Kidney epithelial cell (primary cell): ENCODE results near the gene NRG3. TPM values are rescaled to one million over a fixed set of nuclear protein-coding genes. Genes with fewer than 3 reads are reported as not detected.

Experiments
- DNase-seq: peaks from one replicate; pipeline ENCODE4 v3.0.0-alpha.2; 2010; ENCODE audit warnings: low read depth
- H3K27me3 ChIP-seq: 2 replicates; pipeline ENCODE4 v1.6.0; 2011; ENCODE audit warnings: low read length; ENCODE audit not compliant: control insufficient read depth, insufficient read depth
- H3K36me3 ChIP-seq: 2 replicates; pipeline ENCODE4 v1.5.1; 2011; ENCODE audit warnings: low read length; ENCODE audit not compliant: control insufficient read depth, insufficient read depth
- H3K4me3 ChIP-seq: 2 replicates; pipeline ENCODE4 v1.5.1; 2011; ENCODE audit warnings: low read depth, mild to moderate bottlenecking, control low read depth, low read length
- CTCF ChIP-seq: IDR thresholded peaks from 2 replicates; pipeline ENCODE4 v1.5.1; 2011; ENCODE audit warnings: mild to moderate bottlenecking, moderate library complexity, low read length, control low read depth, inconsistent platforms; ENCODE audit not compliant: insufficient read depth, poor library complexity, severe bottlenecking
- total RNA-seq: library from RNA; depleted of rRNA; stranded (reverse); fragments of >200 nt; gene quantifications from 2 replicates; pipeline ENCODE4 v1.2.3, GENCODE V29; 2015

The NRG3 gene
- total RNA-seq, 1 donor from 2014 or later: 10.2 TPM

- no peaks in the 10 kb centered on the region for H3K36me3 ChIP-seq
- no peak for DNase-seq
- H3K27me3 ChIP-seq: no peaks in the 10 kb centered on the region
- no peak overlapping the region for H3K4me3 ChIP-seq
- no peak for TF ChIP-seq CTCF
Observed at GRCh38 chr10:82910301-82910700, 1035.3 kb downstream of the NRG3 start.

DNA sequence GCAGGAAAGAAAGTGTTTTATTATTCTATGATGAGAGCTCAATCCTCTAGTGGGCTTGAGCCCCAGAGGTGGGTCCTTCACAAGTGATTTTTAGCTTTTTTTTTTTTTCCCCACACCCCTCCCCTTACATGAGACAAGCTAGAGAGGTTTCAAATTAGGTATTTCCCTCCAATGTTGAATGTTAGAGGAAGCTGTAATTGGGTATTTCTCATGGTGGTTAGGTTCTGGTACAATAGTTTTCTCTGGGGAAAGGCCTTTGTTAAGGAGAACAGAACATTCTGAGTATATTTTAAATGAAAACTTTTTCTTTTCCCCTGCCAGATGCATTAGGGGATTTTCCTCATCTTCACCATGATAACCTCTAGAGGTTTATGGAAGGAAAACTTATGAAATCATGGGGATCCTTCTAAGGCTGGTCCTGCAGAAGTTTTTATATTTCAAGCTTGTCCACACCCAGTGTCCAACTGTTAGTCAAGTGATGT is 1039.7 kb downstream of the NRG3 start:
- Histone ChIP-seq H3K27me3 (no peaks in the 10 kb centered on the region), H3K4me3 (no peak overlapping the region), H3K36me3 (no peaks in the 10 kb centered on the region)
- DNase-seq: no peak
- no peak for TF ChIP-seq CTCF

DNA sequence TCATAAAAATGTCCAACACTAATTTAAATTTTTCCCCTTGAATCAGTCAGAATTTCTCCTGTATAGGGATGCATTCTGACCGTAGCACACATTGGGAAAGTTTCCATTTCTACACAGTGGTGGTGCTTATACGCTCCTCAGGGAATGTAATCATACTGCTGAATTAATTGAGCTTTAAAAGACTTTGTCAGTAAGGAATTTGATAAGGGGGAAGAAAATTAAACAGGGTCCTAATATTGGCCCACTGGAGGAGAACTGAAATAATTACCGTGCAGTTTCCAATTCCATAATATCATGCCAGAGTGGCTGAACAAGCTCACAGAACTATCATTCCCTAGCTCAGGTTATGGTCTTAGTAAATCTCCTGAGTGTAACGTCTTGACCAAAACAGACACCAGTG is 1041.9 kb downstream of the NRG3 start:
- no peak for TF ChIP-seq CTCF

GRCh38 chr10:82918022-82918421 is 1043.0 kb downstream of the NRG3 start:
- H3K36me3 ChIP-seq: no peaks in the 10 kb centered on the region
- no peak for TF ChIP-seq CTCF
- H3K4me3 ChIP-seq: no peak overlapping the region
- no peak for DNase-seq
- H3K27me3 ChIP-seq: no peaks in the 10 kb centered on the region

More for the DNA sequence above, 1041.9 kb downstream of the NRG3 start:
- DNase-seq: no peak
- no peaks in the 10 kb centered on the region for H3K27me3 ChIP-seq
- H3K36me3 ChIP-seq: no peaks in the 10 kb centered on the region
- H3K4me3 ChIP-seq: no peak overlapping the region

- Histone ChIP-seq H3K27me3 (no peaks in the 10 kb centered on the region), H3K36me3 (no peaks in the 10 kb centered on the region), H3K4me3 (no peak overlapping the region)
- no peak for DNase-seq
- no peak for TF ChIP-seq CTCF
Observed at GRCh38 chr10:82922046-82922445, 1047.1 kb downstream of the NRG3 start.

- Histone ChIP-seq H3K27me3 (no peaks in the 10 kb centered on the region), H3K4me3 (no peak overlapping the region), H3K36me3 (no peaks in the 10 kb centered on the region)
- no peak for TF ChIP-seq CTCF
- no peak for DNase-seq
Observed at GRCh38 chr10:82922755-82923154, 1047.8 kb downstream of the NRG3 start.
